Testis (tissue), 2 donors: ENCODE results near the gene ERC1.

Experiments
- CTCF ChIP-seq, 3 experiments: fragments of 450-650 bp in 2 of 3; fragments of 200-600 bp in 1 of 3; sonication (generic) in 1 of 3; IDR thresholded peaks; one replicate each; pipeline ENCODE4 v1.5.1; 2016 to 2019; ENCODE audit warnings: antibody characterized with exemption in 3 of 3, mild to moderate bottlenecking in 2 of 3, moderate library complexity in 1 of 3
- POLR2A ChIP-seq: fragments of 450-650 bp; IDR thresholded peaks from one replicate; pipeline ENCODE4 v1.6.1; 2017; ENCODE audit warnings: antibody characterized with exemption, mild to moderate bottlenecking, moderate library complexity

GRCh38 chr12:1534748-1535147 is 543.7 kb downstream of the ERC1 start:
- TF ChIP-seq POLR2A (no peak), CTCF (IDR thresholded peaks at IDR 0.05) (no peak)
